ENCODE data around the gene USP25. TPM values are rescaled to one million over a fixed set of nuclear protein-coding genes. Genes with fewer than 3 reads are reported as not detected.

The USP25 gene
- total and polyA plus RNA-seq, 2 experiments from 2014 or later: 11.8 to 49.2 TPM

DNA sequence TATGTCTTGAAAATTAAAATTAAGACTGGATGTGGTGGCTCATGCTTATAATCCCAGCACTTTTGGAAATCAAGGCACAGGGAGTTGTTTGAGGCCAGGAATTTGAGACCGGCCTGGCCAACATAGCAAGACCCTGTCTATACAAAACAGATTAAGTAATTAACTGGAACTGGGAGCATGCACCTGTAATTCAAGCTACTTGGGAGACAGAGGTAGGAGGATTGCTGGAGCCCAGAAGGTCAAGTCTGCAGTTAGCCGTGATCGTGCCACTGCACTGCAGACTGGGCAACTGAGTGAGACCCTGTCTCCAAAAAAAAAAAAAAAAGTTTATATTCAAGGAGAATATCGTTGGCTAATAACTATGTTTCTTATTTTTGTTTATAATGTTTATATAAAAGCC is 139.2 kb downstream of the USP25 start:
- H3K27me3 Mint-ChIP-seq (ENCODE audit: insufficient read depth, low read depth, poor library complexity): no peaks in the 10 kb centered on the region
- Histone ChIP-seq H3K27ac (ENCODE audit: low read depth) (no peak overlapping the region), H3K79me2 (replicated peaks; ENCODE audit: insufficient read depth) (no peaks in the 10 kb centered on the region), H3K27me3 (ENCODE audit: insufficient read depth) (no peaks in the 10 kb centered on the region), H2AFZ (no peak overlapping the region), H3F3A (replicated peaks; ENCODE audit: low read depth) (no peaks in the 10 kb centered on the region), H3K36me3 (ENCODE audit: insufficient read depth) (peaks cover 2% of the 10 kb centered on the region; the same call in 1 of the 2 replicates), H3K4me3 (no peak overlapping the region), H4K20me1 (replicated peaks; ENCODE audit: insufficient read depth) (no peaks in the 10 kb centered on the region), H3K4me2 (no peak overlapping the region), H3K9me2 (ENCODE audit: insufficient read depth) (no peaks in the 10 kb centered on the region), H3K4me1 (ENCODE audit: insufficient read depth) (no peaks in the 10 kb centered on the region)
- H3K4me3 Mint-ChIP-seq: no peak overlapping the region
- H3K36me3 Mint-ChIP-seq (ENCODE audit: low read depth): peaks cover 27% of the 10 kb centered on the region; the same call in 2 of the 3 replicates
- DNase-seq (ENCODE audit: low spot score) (no peak), ATAC-seq (no peak)
- H3K4me1 Mint-ChIP-seq: no peaks in the 10 kb centered on the region
- H3K9me3 Mint-ChIP-seq: no peaks in the 10 kb centered on the region
- TF ChIP-seq ZNF331 (CRISPR knock-in tag; IDR thresholded peaks at IDR 0.05; ENCODE audit: low read depth): no peak
- no peak for TF ChIP-seq EZH2phosphoT487 (IDR thresholded peaks at IDR 0.05; ENCODE audit: unreplicated experiment)
- no peak for TF ChIP-seq EZH2 (IDR thresholded peaks at IDR 0.05; ENCODE audit: low read depth, unreplicated experiment)
- no peak for TF ChIP-seq CTCF (conservative IDR thresholded peaks at IDR 0.05; ENCODE audit: low read depth in 2 of 2)
- no peak for TF ChIP-seq ETS1 (IDR thresholded peaks at IDR 0.05)
- no peak overlapping the region for H3K27ac Mint-ChIP-seq

DNA sequence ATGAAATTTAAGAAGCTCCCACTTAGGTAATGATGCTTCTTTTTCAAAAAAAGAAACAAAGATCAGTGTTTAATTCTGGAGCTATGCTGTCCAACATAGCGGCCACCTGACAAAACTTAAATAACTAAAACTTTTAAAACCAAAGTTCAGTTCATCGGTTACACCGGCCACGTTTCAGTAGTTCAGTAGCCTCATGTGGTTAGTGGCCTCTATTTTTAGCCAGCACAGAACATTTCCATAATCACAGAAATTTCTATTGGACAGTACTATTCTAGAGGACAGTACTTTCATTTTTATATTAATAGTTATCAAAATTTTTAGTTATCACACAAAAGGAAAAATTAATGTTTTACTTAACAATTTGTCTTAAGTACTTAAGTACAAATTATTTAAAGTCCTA is 141.0 kb downstream of the USP25 start:
- Mint-ChIP-seq H3K9me3 (no peaks in the 10 kb centered on the region), H3K4me3 (no peak overlapping the region), H3K36me3 (ENCODE audit: low read depth) (peaks cover 40% of the 10 kb centered on the region), H3K4me1 (no peaks in the 10 kb centered on the region), H3K27ac (no peak overlapping the region), H3K27me3 (ENCODE audit: insufficient read depth, low read depth, poor library complexity) (no peaks in the 10 kb centered on the region)
- H3K36me3 ChIP-seq (ENCODE audit: insufficient read depth): peaks cover 7% of the 10 kb centered on the region; the same call in 1 of the 2 replicates
- H3K4me1 ChIP-seq (ENCODE audit: insufficient read depth): no peaks in the 10 kb centered on the region
- H3K4me2 ChIP-seq: no peak overlapping the region
- no peak for DNase-seq (ENCODE audit: low spot score)
- no peaks in the 10 kb centered on the region for H4K20me1 ChIP-seq (replicated peaks; ENCODE audit: insufficient read depth)
- H3K9me2 ChIP-seq (ENCODE audit: insufficient read depth): peaks cover 6% of the 10 kb centered on the region; the same call in 1 of the 2 replicates
- H3K4me3 ChIP-seq: no peak overlapping the region
- ATAC-seq: no peak
- no peak overlapping the region for H3K27ac ChIP-seq (ENCODE audit: low read depth)
- H3F3A ChIP-seq (replicated peaks; ENCODE audit: low read depth): no peaks in the 10 kb centered on the region
- no peaks in the 10 kb centered on the region for H3K27me3 ChIP-seq (ENCODE audit: insufficient read depth)
- no peak overlapping the region for H2AFZ ChIP-seq
- no peaks in the 10 kb centered on the region for H3K79me2 ChIP-seq (replicated peaks; ENCODE audit: insufficient read depth)
- TF ChIP-seq POLR2AphosphoS5 (IDR thresholded peaks at IDR 0.05; ENCODE audit: low read depth): no peak
- no peak for TF ChIP-seq EZH2phosphoT487 (IDR thresholded peaks at IDR 0.05; ENCODE audit: unreplicated experiment)
- TF ChIP-seq, protein P1, sequence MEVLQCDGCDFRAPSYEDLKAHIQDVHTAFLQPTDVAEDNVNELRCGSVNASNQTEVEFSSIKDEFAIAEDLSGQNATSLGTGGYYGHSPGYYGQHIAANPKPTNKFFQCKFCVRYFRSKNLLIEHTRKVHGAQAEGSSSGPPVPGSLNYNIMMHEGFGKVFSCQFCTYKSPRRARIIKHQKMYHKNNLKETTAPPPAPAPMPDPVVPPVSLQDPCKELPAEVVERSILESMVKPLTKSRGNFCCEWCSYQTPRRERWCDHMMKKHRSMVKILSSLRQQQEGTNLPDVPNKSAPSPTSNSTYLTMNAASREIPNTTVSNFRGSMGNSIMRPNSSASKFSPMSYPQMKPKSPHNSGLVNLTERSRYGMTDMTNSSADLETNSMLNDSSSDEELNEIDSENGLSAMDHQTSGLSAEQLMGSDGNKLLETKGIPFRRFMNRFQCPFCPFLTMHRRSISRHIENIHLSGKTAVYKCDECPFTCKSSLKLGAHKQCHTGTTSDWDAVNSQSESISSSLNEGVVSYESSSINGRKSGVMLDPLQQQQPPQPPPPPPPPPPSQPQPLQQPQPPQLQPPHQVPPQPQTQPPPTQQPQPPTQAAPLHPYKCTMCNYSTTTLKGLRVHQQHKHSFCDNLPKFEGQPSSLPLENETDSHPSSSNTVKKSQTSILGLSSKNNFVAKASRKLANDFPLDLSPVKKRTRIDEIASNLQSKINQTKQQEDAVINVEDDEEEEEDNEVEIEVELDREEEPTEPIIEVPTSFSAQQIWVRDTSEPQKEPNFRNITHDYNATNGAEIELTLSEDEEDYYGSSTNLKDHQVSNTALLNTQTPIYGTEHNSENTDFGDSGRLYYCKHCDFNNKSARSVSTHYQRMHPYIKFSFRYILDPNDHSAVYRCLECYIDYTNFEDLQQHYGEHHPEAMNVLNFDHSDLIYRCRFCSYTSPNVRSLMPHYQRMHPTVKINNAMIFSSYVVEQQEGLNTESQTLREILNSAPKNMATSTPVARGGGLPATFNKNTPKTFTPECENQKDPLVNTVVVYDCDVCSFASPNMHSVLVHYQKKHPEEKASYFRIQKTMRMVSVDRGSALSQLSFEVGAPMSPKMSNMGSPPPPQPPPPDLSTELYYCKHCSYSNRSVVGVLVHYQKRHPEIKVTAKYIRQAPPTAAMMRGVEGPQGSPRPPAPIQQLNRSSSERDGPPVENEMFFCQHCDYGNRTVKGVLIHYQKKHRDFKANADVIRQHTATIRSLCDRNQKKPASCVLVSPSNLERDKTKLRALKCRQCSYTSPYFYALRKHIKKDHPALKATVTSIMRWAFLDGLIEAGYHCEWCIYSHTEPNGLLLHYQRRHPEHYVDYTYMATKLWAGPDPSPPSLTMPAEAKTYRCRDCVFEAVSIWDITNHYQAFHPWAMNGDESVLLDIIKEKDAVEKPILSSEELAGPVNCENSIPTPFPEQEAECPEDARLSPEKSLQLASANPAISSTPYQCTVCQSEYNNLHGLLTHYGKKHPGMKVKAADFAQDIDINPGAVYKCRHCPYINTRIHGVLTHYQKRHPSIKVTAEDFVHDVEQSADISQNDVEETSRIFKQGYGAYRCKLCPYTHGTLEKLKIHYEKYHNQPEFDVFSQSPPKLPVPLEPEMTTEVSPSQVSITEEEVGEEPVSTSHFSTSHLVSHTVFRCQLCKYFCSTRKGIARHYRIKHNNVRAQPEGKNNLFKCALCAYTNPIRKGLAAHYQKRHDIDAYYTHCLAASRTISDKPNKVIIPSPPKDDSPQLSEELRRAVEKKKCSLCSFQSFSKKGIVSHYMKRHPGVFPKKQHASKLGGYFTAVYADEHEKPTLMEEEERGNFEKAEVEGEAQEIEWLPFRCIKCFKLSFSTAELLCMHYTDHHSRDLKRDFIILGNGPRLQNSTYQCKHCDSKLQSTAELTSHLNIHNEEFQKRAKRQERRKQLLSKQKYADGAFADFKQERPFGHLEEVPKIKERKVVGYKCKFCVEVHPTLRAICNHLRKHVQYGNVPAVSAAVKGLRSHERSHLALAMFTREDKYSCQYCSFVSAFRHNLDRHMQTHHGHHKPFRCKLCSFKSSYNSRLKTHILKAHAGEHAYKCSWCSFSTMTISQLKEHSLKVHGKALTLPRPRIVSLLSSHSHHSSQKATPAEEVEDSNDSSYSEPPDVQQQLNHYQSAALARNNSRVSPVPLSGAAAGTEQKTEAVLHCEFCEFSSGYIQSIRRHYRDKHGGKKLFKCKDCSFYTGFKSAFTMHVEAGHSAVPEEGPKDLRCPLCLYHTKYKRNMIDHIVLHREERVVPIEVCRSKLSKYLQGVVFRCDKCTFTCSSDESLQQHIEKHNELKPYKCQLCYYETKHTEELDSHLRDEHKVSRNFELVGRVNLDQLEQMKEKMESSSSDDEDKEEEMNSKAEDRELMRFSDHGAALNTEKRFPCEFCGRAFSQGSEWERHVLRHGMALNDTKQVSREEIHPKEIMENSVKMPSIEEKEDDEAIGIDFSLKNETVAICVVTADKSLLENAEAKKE (CRISPR knock-in tag; IDR thresholded peaks at IDR 0.05): no peak
- no peak for TF ChIP-seq NANOG (IDR thresholded peaks at IDR 0.05; ENCODE audit: borderline replicate concordance)
- TF ChIP-seq CREB1 (CRISPR knock-in tag; IDR thresholded peaks at IDR 0.05; ENCODE audit: low read depth): no peak
- TF ChIP-seq ZNF114 (CRISPR knock-in tag; IDR thresholded peaks at IDR 0.05): no peak
- TF ChIP-seq ETS1 (IDR thresholded peaks at IDR 0.05): no peak
- TF ChIP-seq STAT1 (IDR thresholded peaks at IDR 0.05; ENCODE audit: unreplicated experiment): no peak
- TF ChIP-seq ZNF331 (CRISPR knock-in tag; IDR thresholded peaks at IDR 0.05; ENCODE audit: low read depth): no peak
- TF ChIP-seq EZH2 (IDR thresholded peaks at IDR 0.05; ENCODE audit: low read depth, unreplicated experiment): no peak
- no peak for TF ChIP-seq JUNB (IDR thresholded peaks at IDR 0.05; ENCODE audit: unreplicated experiment)

Measured in GM23338 (cell line).